ENCODE measurements around the gene VPS33A. TPM values are rescaled to one million over a fixed set of nuclear protein-coding genes. Genes with fewer than 3 reads are reported as not detected.
"Not testable (repeated sequence)": the region's sequence is repeated elsewhere in the genome, so short reads cannot be mapped to it uniquely, and the experiment has no call there.

Gene VPS33A
- total RNA-seq, 2 experiments from 2014 or later = 12.0 to 14.2 TPM

- DNase-seq = peak in 8 of 14 experiments; percentile 37 to 66 (median 52)
- H3K9me3 ChIP-seq (ENCODE audit: control insufficient read depth in 1 of 2, insufficient read depth in 1 of 2, low read length in 2 of 2) = no peaks in the 10 kb centered on the region
- H3K9me3 Mint-ChIP-seq = no peaks in the 10 kb centered on the region
- ATAC-seq (ENCODE audit: poor library complexity) = peak; percentile 59
- TF ChIP-seq, protein P1, sequence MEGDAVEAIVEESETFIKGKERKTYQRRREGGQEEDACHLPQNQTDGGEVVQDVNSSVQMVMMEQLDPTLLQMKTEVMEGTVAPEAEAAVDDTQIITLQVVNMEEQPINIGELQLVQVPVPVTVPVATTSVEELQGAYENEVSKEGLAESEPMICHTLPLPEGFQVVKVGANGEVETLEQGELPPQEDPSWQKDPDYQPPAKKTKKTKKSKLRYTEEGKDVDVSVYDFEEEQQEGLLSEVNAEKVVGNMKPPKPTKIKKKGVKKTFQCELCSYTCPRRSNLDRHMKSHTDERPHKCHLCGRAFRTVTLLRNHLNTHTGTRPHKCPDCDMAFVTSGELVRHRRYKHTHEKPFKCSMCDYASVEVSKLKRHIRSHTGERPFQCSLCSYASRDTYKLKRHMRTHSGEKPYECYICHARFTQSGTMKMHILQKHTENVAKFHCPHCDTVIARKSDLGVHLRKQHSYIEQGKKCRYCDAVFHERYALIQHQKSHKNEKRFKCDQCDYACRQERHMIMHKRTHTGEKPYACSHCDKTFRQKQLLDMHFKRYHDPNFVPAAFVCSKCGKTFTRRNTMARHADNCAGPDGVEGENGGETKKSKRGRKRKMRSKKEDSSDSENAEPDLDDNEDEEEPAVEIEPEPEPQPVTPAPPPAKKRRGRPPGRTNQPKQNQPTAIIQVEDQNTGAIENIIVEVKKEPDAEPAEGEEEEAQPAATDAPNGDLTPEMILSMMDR (IDR thresholded peaks at IDR 0.05) = no peak
- H3K4me1 ChIP-seq (ENCODE audit: insufficient read depth, low read length) = peaks cover 25% of the 10 kb centered on the region
- H3K27ac ChIP-seq (ENCODE audit: low read depth in 1 of 2, low read length in 2 of 2) = peak overlapping the region; percentile 94 to 97
- peaks cover 8% of the 10 kb centered on the region for H3K27me3 Mint-ChIP-seq
- H3K27ac Mint-ChIP-seq = peak overlapping the region; percentile 99
- peaks cover 33% of the 10 kb centered on the region for H3K4me1 Mint-ChIP-seq (ENCODE audit: low read depth)
- H3K4me3 ChIP-seq (ENCODE audit: low read length) = peak overlapping the region; percentile 85
- peak overlapping the region; percentile 100 for H3K4me3 Mint-ChIP-seq
- H3K36me3 ChIP-seq (ENCODE audit: insufficient read depth, low read length) = peaks cover 24% of the 10 kb centered on the region
- CTCF ChIA-PET = interaction anchor here (3.3 kb wide), 1 partner anchor 39 kb away, joined by 24 read pairs; the partner anchor contains the start of gene DIABLO
- H3K27me3 ChIP-seq (ENCODE audit: control insufficient read depth in 1 of 2, insufficient read depth in 2 of 2, low read length in 2 of 2) = no peaks in the 10 kb centered on the region
- intact Hi-C loops (cut with DNase I, micrococcal nuclease) = loop anchor here (1.0 to 10.0 kb wide), 6 partner anchors 21 to 349 kb away; partner anchors contain the start of genes CFAP251 (in 1 of the 2), DIABLO (in 1 of the 2) and ZCCHC8 (in 1 of the 2)
- peaks cover 48% of the 10 kb centered on the region for H3K36me3 Mint-ChIP-seq (ENCODE audit: low read depth)
- POLR2A ChIA-PET = interaction anchor here (0.9 to 3.3 kb wide), 6 partner anchors 8 to 261 kb away, joined by 4 to 68 read pairs (median 8); partner anchors contain the start of genes DIABLO, KNTC1, RSRC2 and ZCCHC8
Observed at GRCh38 chr12:122265886-122266229, 436 bp downstream of the VPS33A start.

DNA sequence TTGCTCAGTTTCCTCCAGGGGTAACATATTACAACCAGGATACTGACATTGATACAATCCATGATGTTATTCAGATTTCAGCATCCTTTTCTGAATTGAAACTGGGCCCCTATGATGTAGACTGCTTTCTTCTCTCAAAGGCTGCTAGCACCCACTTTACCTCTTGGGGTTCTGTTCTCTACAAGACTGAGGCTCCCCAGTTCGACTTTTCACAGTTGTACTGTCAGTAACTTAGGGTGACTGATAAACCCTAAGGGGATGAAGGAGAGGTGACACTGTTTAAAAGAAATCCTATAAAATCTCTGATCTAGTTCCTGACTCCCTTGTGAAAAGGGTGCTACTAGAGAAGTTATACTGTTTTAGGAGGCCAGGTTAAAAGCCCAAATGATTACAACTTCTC, 818 bp downstream of the VPS33A start:
- DNase-seq = peak in 4 of 14 experiments; percentile 5 to 65 (median 42)
- Mint-ChIP-seq H3K4me3 (peak overlapping the region; percentile 100), H3K36me3 (ENCODE audit: low read depth) (peaks cover 51% of the 10 kb centered on the region), H3K9me3 (no peaks in the 10 kb centered on the region), H3K27me3 (peaks cover 8% of the 10 kb centered on the region), H3K4me1 (ENCODE audit: low read depth) (peaks cover 33% of the 10 kb centered on the region), H3K27ac (peak overlapping the region; percentile 99)
- POLR2A ChIA-PET = interaction anchor here (0.9 to 3.3 kb wide), 5 partner anchors 8 to 235 kb away, joined by 4 to 68 read pairs (median 7); partner anchors contain the start of genes DIABLO and ZCCHC8
- H3K27me3 ChIP-seq (ENCODE audit: control insufficient read depth in 1 of 2, insufficient read depth in 2 of 2, low read length in 2 of 2) = no peaks in the 10 kb centered on the region
- H3K36me3 ChIP-seq (ENCODE audit: insufficient read depth, low read length) = peaks cover 26% of the 10 kb centered on the region
- CTCF ChIA-PET = interaction anchor here (1.6 to 3.3 kb wide), 2 partner anchors 21 to 39 kb away, joined by 3 to 24 read pairs; partner anchors contain the start of gene DIABLO
- peak overlapping the region; percentile 94 to 97 for H3K27ac ChIP-seq (ENCODE audit: low read depth in 1 of 2, low read length in 2 of 2)
- peak overlapping the region; percentile 85 for H3K4me3 ChIP-seq (ENCODE audit: low read length)
- peaks cover 25% of the 10 kb centered on the region for H3K4me1 ChIP-seq (ENCODE audit: insufficient read depth, low read length)
- H3K9me3 ChIP-seq (ENCODE audit: control insufficient read depth in 1 of 2, insufficient read depth in 1 of 2, low read length in 2 of 2) = no peaks in the 10 kb centered on the region
- TF ChIP-seq, protein P1 (IDR thresholded peaks at IDR 0.05) = no peak
- intact Hi-C loops (cut with DNase I, micrococcal nuclease) = loop anchor here (1.0 to 10.0 kb wide), 4 partner anchors 37 to 348 kb away; partner anchors contain the start of genes CFAP251 (in 1 of the 2) and ZCCHC8 (in 1 of the 2)
- ATAC-seq (ENCODE audit: poor library complexity) = peak; percentile 43

DNA sequence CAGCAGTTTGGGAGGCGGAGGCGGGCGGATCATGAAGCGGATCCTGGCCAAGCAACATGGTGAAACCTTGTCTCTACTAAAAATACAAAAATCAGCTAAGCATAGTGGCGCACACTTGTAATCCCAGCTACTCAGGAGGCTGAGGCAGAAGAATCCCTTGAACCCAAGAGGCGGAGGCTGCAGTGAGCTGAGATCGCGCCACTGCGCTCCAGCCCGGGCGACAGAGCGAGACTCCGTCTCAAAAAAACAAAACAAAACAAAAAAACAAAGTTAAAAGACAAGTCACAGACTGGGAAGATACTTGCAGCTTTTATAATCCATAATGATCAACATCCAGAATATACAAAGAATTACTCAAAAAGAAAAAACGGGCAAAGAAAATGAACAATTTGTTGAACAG, 5.6 kb downstream of the VPS33A start:
- ChIA-PET CTCF (interaction anchor here (1.0 kb wide), 1 partner anchor 96 kb away, joined by 3 read pairs; no protein-coding TSS in a partner anchor), POLR2A (interaction anchor here (1.3 kb wide), 1 partner anchor 16 kb away, joined by 5 read pairs; no protein-coding TSS in a partner anchor)
- H3K9me3 ChIP-seq (ENCODE audit: control insufficient read depth in 1 of 2, insufficient read depth in 1 of 2, low read length in 2 of 2); H3K9me3 Mint-ChIP-seq; H3K27ac Mint-ChIP-seq; H3K4me3 ChIP-seq (ENCODE audit: low read length); DNase-seq; H3K4me3 Mint-ChIP-seq; H3K27me3 ChIP-seq (ENCODE audit: control insufficient read depth in 1 of 2, insufficient read depth in 2 of 2, low read length in 2 of 2); H3K27me3 Mint-ChIP-seq; H3K27ac ChIP-seq (ENCODE audit: low read depth in 1 of 2, low read length in 2 of 2); H3K4me1 ChIP-seq (ENCODE audit: insufficient read depth, low read length); ATAC-seq (ENCODE audit: poor library complexity): not testable (repeated sequence)
- intact Hi-C loops (cut with DNase I, micrococcal nuclease) = loop anchor here in 1 of 2 experiments (10.0 kb wide), 1 partner anchor 244 kb away; the partner anchor contains the start of gene ZCCHC8
- H3K36me3 ChIP-seq (ENCODE audit: insufficient read depth, low read length) = peaks cover 59% of the 10 kb centered on the region
- peaks cover 29% of the 10 kb centered on the region for H3K4me1 Mint-ChIP-seq (ENCODE audit: low read depth)
- H3K36me3 Mint-ChIP-seq (ENCODE audit: low read depth) = peaks cover 77% of the 10 kb centered on the region

DNA sequence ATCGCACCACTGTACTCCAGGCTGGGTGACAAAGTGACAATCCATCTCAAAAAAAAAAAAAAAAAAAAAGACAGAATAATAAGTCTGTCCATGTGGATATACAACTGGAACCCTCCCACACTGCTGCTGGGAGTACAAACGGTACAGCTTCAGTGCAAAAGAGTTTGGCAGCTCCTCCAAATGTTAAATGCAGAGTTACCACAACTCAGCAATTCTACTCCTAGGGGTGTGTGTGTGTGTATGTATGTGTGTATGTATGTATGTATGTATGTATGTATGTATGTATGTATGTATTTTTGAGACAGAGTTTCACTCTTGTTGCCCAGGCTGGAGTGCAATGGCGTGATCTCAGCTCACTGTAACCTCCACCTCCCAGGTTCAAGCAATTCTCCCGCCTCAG, 7.4 kb downstream of the VPS33A start:
- ATAC-seq (ENCODE audit: poor library complexity); H3K4me1 ChIP-seq (ENCODE audit: insufficient read depth, low read length); H3K4me3 Mint-ChIP-seq; H3K27me3 Mint-ChIP-seq; H3K9me3 ChIP-seq (ENCODE audit: control insufficient read depth in 1 of 2, insufficient read depth in 1 of 2, low read length in 2 of 2); DNase-seq; H3K4me3 ChIP-seq (ENCODE audit: low read length); H3K27ac ChIP-seq (ENCODE audit: low read depth in 1 of 2, low read length in 2 of 2); H3K27ac Mint-ChIP-seq; intact Hi-C loops (cut with DNase I, micrococcal nuclease); H3K9me3 Mint-ChIP-seq; H3K27me3 ChIP-seq (ENCODE audit: control insufficient read depth in 1 of 2, insufficient read depth in 2 of 2, low read length in 2 of 2): not testable (repeated sequence)
- H3K36me3 Mint-ChIP-seq (ENCODE audit: low read depth) = peaks cover 82% of the 10 kb centered on the region
- ChIA-PET POLR2A (interaction anchor here (1.3 kb wide), 1 partner anchor 14 kb away, joined by 4 read pairs; no protein-coding TSS in a partner anchor), CTCF (interaction anchor here (0.6 kb wide), 1 partner anchor 362 kb away, joined by 3 read pairs; no protein-coding TSS in a partner anchor)
- peaks cover 62% of the 10 kb centered on the region for H3K36me3 ChIP-seq (ENCODE audit: insufficient read depth, low read length)
- peaks cover 18% of the 10 kb centered on the region for H3K4me1 Mint-ChIP-seq (ENCODE audit: low read depth)

- H3K9me3 Mint-ChIP-seq; H3K27me3 Mint-ChIP-seq; H3K4me3 ChIP-seq (ENCODE audit: low read length); DNase-seq; H3K27ac ChIP-seq (ENCODE audit: low read depth in 1 of 2, low read length in 2 of 2); intact Hi-C loops (cut with DNase I, micrococcal nuclease); ATAC-seq (ENCODE audit: poor library complexity); H3K27ac Mint-ChIP-seq; H3K4me3 Mint-ChIP-seq; H3K9me3 ChIP-seq (ENCODE audit: control insufficient read depth in 1 of 2, insufficient read depth in 1 of 2, low read length in 2 of 2); H3K4me1 ChIP-seq (ENCODE audit: insufficient read depth, low read length); H3K27me3 ChIP-seq (ENCODE audit: control insufficient read depth in 1 of 2, insufficient read depth in 2 of 2, low read length in 2 of 2): not testable (repeated sequence)
- ChIA-PET POLR2A (interaction anchor here (0.6 to 2.1 kb wide), 3 partner anchors 8 to 357 kb away, joined by 3 to 7 read pairs (median 4); partner anchors contain the start of gene VPS33A), CTCF (interaction anchor here (0.6 kb wide), 1 partner anchor 361 kb away, joined by 3 read pairs; no protein-coding TSS in a partner anchor)
- Mint-ChIP-seq H3K36me3 (ENCODE audit: low read depth) (peaks cover 80% of the 10 kb centered on the region), H3K4me1 (ENCODE audit: low read depth) (peaks cover 13% of the 10 kb centered on the region)
- H3K36me3 ChIP-seq (ENCODE audit: insufficient read depth, low read length) = peaks cover 64% of the 10 kb centered on the region
Observed at GRCh38 chr12:122258462-122258861, 7.8 kb downstream of the VPS33A start.
